Activated CD4-positive, alpha-beta T cell treated with anti-CD3 and anti-CD28 coated beads, Interleukin-2, amount 10 ng/mL, durations not matched to agents 7 days and 5 days (primary cell): ENCODE results near the gene RBMS1. TPM values are rescaled to one million over a fixed set of nuclear protein-coding genes. Genes with fewer than 3 reads are reported as not detected.

Experiments
- CTCF ChIA-PET: fragments of 350-600 bp; sonication (Branson Sonifier 250); formaldehyde crosslinking; loops from one replicate; lab custom pipeline; 2021; ENCODE audit warnings: antibody characterized with exemption; lab: Charles Lee
- POLR2A ChIA-PET: fragments of 350-600 bp; sonication (Branson Sonifier 250); formaldehyde crosslinking; loops from one replicate; lab custom pipeline; 2021; ENCODE audit warnings: antibody characterized with exemption; lab: Charles Lee
- DNase-seq: peaks from one replicate; pipeline ENCODE4 v3.0.0-alpha.2; 2020
- H3K27ac Mint-ChIP-seq: one replicate; pipeline ENCODE4 v1.8.0; 2021; ENCODE audit warnings: mild to moderate bottlenecking, moderate library complexity, mixed read lengths
- H3K27me3 Mint-ChIP-seq: one replicate; pipeline ENCODE4 v1.8.0; 2021; ENCODE audit warnings: mixed read lengths
- H3K36me3 Mint-ChIP-seq: one replicate; pipeline ENCODE4 v1.8.0; 2021; ENCODE audit warnings: low read depth, mixed read lengths
- H3K4me1 Mint-ChIP-seq: one replicate; pipeline ENCODE4 v1.8.0; 2021; ENCODE audit warnings: mixed read lengths
- H3K4me3 Mint-ChIP-seq: one replicate; pipeline ENCODE4 v1.8.0; 2021; ENCODE audit warnings: mild to moderate bottlenecking, moderate library complexity, mixed read lengths
- H3K9me3 Mint-ChIP-seq: one replicate; pipeline ENCODE4 v1.8.0; 2021; ENCODE audit warnings: mixed read lengths
- total RNA-seq, 2 experiments: library from RNA; stranded (reverse); gene quantifications; one replicate each; pipeline ENCODE4 v1.2.3, GENCODE V29; 2021

The RBMS1 gene
- total RNA-seq, 2 experiments from 2014 or later, result 84.4 to 100 TPM

DNA sequence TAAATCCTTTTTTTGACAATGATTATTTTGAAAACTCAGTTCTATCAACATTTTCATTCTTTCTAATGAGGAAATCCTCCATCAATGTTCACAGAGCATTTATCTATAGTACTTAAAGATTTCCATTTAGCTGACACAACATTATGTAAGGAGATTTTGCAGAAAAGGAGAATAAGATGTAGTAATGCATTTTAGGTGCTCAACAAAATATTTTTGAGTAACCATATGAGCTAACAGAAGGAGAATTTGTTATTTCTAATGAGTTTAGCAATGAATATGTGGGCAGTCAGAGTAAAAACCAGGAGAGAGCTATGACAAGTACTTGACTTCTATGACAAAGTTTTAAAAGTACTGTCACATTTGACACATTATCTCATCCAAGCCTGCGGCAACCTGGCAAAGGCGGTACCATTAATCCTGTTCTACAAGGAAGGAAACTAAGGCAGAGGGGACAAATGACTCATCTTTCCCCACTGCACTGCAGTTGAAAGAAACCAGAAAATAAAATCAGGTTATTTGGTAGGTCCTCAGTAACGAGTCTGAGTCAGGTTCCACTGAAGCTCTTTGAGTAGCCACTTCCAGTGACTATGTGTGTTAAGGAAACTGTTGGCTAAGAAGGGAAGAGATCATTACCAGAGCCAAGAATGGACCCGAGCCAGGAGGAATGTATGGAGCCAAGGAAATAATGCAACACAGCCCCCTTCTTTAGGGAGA is 159.4 kb downstream of the RBMS1 start:
- no peak overlapping the region for H3K4me3 Mint-ChIP-seq
- ChIA-PET CTCF (interaction anchor here (1.2 to 2.4 kb wide), 3 partner anchors 39 to 729 kb away, joined by 3 to 6 read pairs (median 3); no protein-coding TSS in a partner anchor), POLR2A (no interaction called here)
- H3K27me3 Mint-ChIP-seq, result no peaks in the 10 kb centered on the region
- no peak for DNase-seq
- no peak overlapping the region for H3K27ac Mint-ChIP-seq
- H3K9me3 Mint-ChIP-seq, result no peaks in the 10 kb centered on the region
- H3K36me3 Mint-ChIP-seq, result peaks cover 19% of the 10 kb centered on the region
- peaks cover 73% of the 10 kb centered on the region for H3K4me1 Mint-ChIP-seq

DNA sequence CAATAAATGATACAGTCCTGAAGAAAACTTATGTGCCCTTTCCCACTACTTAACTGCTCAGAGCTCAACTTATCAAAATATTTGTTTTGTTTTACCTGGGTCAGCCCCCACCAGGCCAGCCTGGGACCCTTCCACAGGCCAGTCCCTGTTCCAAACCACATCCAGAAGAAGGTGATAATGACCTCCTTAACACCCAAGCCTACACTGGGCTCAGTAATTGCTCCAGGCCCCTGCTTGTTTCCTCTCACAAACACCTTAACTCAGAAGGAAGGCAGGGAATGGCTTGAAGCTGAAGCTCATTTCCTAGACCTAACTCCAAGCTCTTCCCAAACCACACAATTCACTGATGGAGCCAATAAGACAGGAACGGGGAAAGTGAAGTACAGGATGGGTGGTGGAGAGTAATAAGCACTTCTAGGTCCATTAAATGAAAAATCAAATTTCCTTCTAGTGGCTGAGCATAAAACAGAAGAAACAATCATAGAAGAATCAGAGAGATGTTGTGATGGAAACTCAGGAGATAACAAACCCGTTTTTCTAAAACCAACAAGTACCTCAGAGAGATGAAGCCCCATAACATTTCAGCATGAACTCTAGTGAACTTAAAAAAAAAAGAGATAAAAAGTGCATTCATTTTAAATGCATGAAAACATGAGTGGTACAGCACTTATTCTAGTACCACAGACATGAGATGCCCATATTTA is 160.1 kb downstream of the RBMS1 start:
- Mint-ChIP-seq H3K9me3 (no peaks in the 10 kb centered on the region), H3K4me1 (peaks cover 75% of the 10 kb centered on the region), H3K36me3 (peaks cover 23% of the 10 kb centered on the region), H3K27me3 (no peaks in the 10 kb centered on the region), H3K27ac (no peak overlapping the region), H3K4me3 (no peak overlapping the region)
- ChIA-PET POLR2A (no interaction called here), CTCF (interaction anchor here (0.8 to 2.4 kb wide), 3 partner anchors 10 to 730 kb away, joined by 3 to 6 read pairs (median 3); no protein-coding TSS in a partner anchor)
- no peak for DNase-seq

- Mint-ChIP-seq H3K27me3 (no peaks in the 10 kb centered on the region), H3K9me3 (no peaks in the 10 kb centered on the region), H3K27ac (peak overlapping the region; percentile 74), H3K4me1 (peaks cover 83% of the 10 kb centered on the region), H3K36me3 (peaks cover 20% of the 10 kb centered on the region), H3K4me3 (no peak overlapping the region)
- DNase-seq, result peak; percentile 25
- CTCF ChIA-PET, result no interaction called here
- POLR2A ChIA-PET, result no interaction called here
Measured at GRCh38 chr2:160332318-160332717, 161.3 kb downstream of the RBMS1 start.

- Mint-ChIP-seq H3K27me3 (no peaks in the 10 kb centered on the region), H3K36me3 (peaks cover 20% of the 10 kb centered on the region), H3K4me3 (peak overlapping the region; percentile 35), H3K27ac (peak overlapping the region; percentile 74), H3K9me3 (no peaks in the 10 kb centered on the region), H3K4me1 (peaks cover 89% of the 10 kb centered on the region)
- no peak for DNase-seq
- CTCF ChIA-PET, result no interaction called here
- POLR2A ChIA-PET, result interaction anchor here (0.7 kb wide), 1 partner anchor 774 kb away, joined by 3 read pairs; no protein-coding TSS in a partner anchor
Measured at GRCh38 chr2:160331258-160332025, 162.2 kb downstream of the RBMS1 start.

DNA sequence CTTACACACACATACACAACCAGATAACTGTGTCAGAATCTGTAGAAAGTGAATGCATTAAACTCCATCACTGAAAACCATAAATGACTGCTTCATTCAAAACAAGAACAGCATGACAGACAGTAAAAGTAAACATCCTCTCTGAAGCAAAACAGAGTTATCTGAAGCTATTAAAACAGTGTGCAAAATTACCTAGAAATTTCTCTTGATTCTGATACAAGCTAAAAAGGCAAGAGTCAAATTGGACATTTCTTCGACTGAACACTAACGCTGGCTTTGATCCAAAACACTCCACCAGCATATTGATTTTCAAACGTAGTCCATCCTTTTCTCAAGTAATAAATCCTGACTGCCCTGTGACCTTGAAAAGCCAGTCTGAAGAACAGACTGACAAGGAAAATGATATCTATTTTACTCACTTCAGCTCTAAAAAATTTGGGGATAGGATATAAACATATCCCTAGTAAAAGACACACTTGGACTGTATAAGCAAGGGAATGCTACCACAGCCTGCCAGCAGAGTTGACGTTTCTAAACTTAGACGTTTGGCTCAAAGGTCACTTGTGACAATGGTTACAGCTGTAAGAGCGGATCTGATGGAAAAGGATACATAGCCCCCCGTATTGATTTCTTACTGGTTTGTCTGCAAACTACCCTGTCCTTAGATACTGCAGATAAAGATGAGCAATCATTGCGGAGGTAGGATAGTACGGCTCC is 164.6 kb downstream of the RBMS1 start:
- ChIA-PET POLR2A (no interaction called here), CTCF (no interaction called here)
- Mint-ChIP-seq H3K4me3 (peak overlapping the region; percentile 2), H3K9me3 (no peaks in the 10 kb centered on the region), H3K36me3 (peaks cover 20% of the 10 kb centered on the region), H3K27me3 (no peaks in the 10 kb centered on the region), H3K4me1 (peaks cover 87% of the 10 kb centered on the region), H3K27ac (peak overlapping the region; percentile 63)
- DNase-seq, result no peak

GRCh38 chr2:160326786-160327185 is 166.8 kb downstream of the RBMS1 start:
- no peaks in the 10 kb centered on the region for H3K27me3 Mint-ChIP-seq
- no peak overlapping the region for H3K27ac Mint-ChIP-seq
- H3K4me3 Mint-ChIP-seq, result no peak overlapping the region
- peaks cover 20% of the 10 kb centered on the region for H3K36me3 Mint-ChIP-seq
- peaks cover 88% of the 10 kb centered on the region for H3K4me1 Mint-ChIP-seq
- no peaks in the 10 kb centered on the region for H3K9me3 Mint-ChIP-seq
- ChIA-PET CTCF (interaction anchor here (0.7 to 0.8 kb wide), 2 partner anchors 9 to 353 kb away, joined by 3 read pairs; no protein-coding TSS in a partner anchor), POLR2A (no interaction called here)
- DNase-seq, result no peak

DNA sequence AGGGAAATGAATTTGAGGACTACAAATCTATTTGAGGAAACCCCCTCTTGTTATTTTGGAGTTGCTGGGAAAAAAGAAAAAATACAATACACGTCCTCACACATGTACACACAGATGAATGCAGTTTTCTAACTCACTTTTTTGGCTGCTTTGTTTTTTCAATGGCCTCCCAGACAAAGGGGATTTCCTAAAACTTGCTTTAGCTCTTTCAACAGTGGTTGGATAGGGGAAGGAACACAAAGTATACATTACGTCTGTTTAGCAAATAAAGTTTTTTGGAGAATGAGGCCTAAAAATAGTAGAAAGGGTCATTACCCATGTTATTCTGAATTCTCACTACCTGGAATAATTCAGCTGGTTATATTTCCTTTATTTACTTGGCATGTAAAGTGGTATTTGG is 168.2 kb downstream of the RBMS1 start:
- no peak overlapping the region for H3K4me3 Mint-ChIP-seq
- H3K9me3 Mint-ChIP-seq, result no peaks in the 10 kb centered on the region
- no peak for DNase-seq
- H3K4me1 Mint-ChIP-seq, result peaks cover 86% of the 10 kb centered on the region
- POLR2A ChIA-PET, result no interaction called here
- CTCF ChIA-PET, result interaction anchor here (1.1 kb wide), 2 partner anchors 11 to 36 kb away, joined by 3 read pairs; no protein-coding TSS in a partner anchor
- H3K36me3 Mint-ChIP-seq, result peaks cover 17% of the 10 kb centered on the region
- H3K27ac Mint-ChIP-seq, result no peak overlapping the region
- no peaks in the 10 kb centered on the region for H3K27me3 Mint-ChIP-seq

- ChIA-PET CTCF (interaction anchor here (0.6 to 1.1 kb wide), 3 partner anchors 11 to 37 kb away, joined by 3 read pairs; no protein-coding TSS in a partner anchor), POLR2A (no interaction called here)
- Mint-ChIP-seq H3K4me1 (peaks cover 85% of the 10 kb centered on the region), H3K27ac (no peak overlapping the region), H3K36me3 (peaks cover 13% of the 10 kb centered on the region), H3K9me3 (no peaks in the 10 kb centered on the region), H3K4me3 (no peak overlapping the region), H3K27me3 (no peaks in the 10 kb centered on the region)
- DNase-seq, result no peak
Measured at GRCh38 chr2:160324917-160325316, 168.7 kb downstream of the RBMS1 start.

DNA sequence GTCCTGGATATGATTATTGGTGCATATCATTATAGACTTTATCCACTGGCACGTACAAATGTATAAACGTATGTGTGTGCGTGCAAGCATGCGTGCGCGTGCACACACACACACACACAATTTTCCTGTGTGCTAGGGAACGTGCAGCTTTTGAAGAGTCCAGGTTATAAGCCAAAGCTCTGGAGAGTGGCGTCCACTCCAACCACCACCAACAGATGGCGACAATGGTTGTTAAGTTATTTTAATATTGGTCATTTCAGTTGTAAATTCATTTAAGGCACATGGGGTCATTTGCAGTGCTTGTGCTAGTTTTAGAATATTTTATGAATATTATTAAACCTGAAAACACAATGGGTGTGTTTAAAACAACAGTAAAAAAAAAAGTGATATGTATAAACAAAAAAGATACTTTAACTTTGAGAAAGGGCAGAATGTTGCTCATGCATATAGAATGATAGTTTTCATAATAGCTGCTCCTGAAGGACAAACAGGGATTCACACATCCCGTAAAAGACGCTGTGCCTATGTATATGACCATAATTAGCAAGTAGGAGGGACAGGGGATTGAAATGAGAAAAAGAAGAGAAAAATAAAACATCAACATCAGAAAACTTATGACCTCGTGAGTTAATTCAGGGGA is 169.3 kb downstream of the RBMS1 start:
- peaks cover 8% of the 10 kb centered on the region for H3K36me3 Mint-ChIP-seq
- H3K27me3 Mint-ChIP-seq, result no peaks in the 10 kb centered on the region
- CTCF ChIA-PET, result interaction anchor here (0.6 to 1.7 kb wide), 10 partner anchors 9 to 402 kb away, joined by 3 to 6 read pairs (median 3); no protein-coding TSS in a partner anchor
- H3K27ac Mint-ChIP-seq, result no peak overlapping the region
- POLR2A ChIA-PET, result interaction anchor here (0.7 kb wide), 1 partner anchor 185 kb away, joined by 4 read pairs; no protein-coding TSS in a partner anchor
- peak; percentile 42 for DNase-seq
- peaks cover 81% of the 10 kb centered on the region for H3K4me1 Mint-ChIP-seq
- H3K4me3 Mint-ChIP-seq, result no peak overlapping the region
- H3K9me3 Mint-ChIP-seq, result no peaks in the 10 kb centered on the region

- ChIA-PET POLR2A (no interaction called here), CTCF (interaction anchor here (0.9 to 1.0 kb wide), 2 partner anchors 15 to 19 kb away, joined by 3 to 5 read pairs; no protein-coding TSS in a partner anchor)
- H3K4me3 Mint-ChIP-seq, result no peak overlapping the region
Measured at GRCh38 chr2:160322320-160322719, 171.3 kb downstream of the RBMS1 start.

DNA sequence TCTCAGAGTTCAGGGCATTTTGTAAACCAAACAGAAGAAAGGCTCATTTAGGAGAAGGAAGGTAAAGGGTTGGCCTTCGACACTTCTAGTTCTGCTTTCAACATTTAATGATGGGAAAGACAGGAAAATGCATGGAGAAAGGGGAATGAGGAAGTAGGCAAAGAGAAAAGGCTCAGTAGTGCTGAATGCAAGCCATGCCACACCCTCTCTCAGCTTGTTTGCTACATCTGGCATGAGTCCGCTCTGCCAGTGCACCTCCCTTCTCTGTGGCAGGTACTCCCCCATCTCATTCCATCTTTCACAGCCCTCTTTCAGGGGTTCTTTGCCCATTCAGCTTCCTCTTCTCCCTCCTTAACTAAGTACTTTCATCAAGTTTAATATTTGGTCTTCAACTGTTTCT is 172.6 kb downstream of the RBMS1 start:
- DNase-seq, result no peak
- Mint-ChIP-seq H3K9me3 (no peaks in the 10 kb centered on the region), H3K4me3 (no peak overlapping the region), H3K4me1 (peaks cover 61% of the 10 kb centered on the region), H3K27ac (no peak overlapping the region), H3K27me3 (no peaks in the 10 kb centered on the region), H3K36me3 (peaks cover 17% of the 10 kb centered on the region)
- ChIA-PET CTCF (no interaction called here), POLR2A (no interaction called here)

More at GRCh38 chr2:160322320-160322719, 171.3 kb downstream of the RBMS1 start:
- Mint-ChIP-seq H3K4me1 (peaks cover 65% of the 10 kb centered on the region), H3K36me3 (peaks cover 8% of the 10 kb centered on the region), H3K9me3 (no peaks in the 10 kb centered on the region), H3K27ac (no peak overlapping the region), H3K27me3 (no peaks in the 10 kb centered on the region)
- DNase-seq, result peak; percentile 21
